K562 (cell line): Measurements from ENCODE around the gene SPON1. TPM values are rescaled to one million over a fixed set of nuclear protein-coding genes. Genes with fewer than 3 reads are reported as not detected.

Experiments
- ATAC-seq: fragments of 200-7000 bp; cut with Tn5 transposase; 3 replicates; pipeline ENCODE4 v1.9.1; 2020; ENCODE audit warnings: moderate library complexity
- BruUV-seq: library from RNA; stranded (reverse); fragments of 400-500 nt; replicated peaks from 2 replicates; lab custom pipeline; 2021; lab: Mats Ljungman, UMichigan
- CTCF ChIA-PET: fragments of 300-600 bp; formaldehyde crosslinking; extraction: SDS; loops from one replicate; lab custom pipeline; 2021; ENCODE audit warnings: low intra/inter-chr PET ratio; lab: Yijun Ruan, JAX
- POLR2A ChIA-PET: fragments of 300-600, 350-650 bp; sonication (Branson Sonifier 250); formaldehyde crosslinking; extraction: SDS; loops from one replicate; lab custom pipeline; 2021; ENCODE audit warnings: antibody characterized with exemption, inconsistent platforms; lab: Yijun Ruan, JAX
- DNase-seq, 4 experiments: peaks; one replicate each; pipeline versions ENCODE4 v3.0.0 to v3.0.0-alpha.2; 2011 to 2018; ENCODE audit warnings: low spot score in 3 of 4, mixed read lengths in 3 of 4; ENCODE audit errors: extremely low read depth in 1 of 4
- FAIRE-seq: peaks from 2 replicates; lab custom pipeline; 2011; peaks lifted over from hg19 to GRCh38; lab: Jason Lieb, UNC
- H2AFZ ChIP-seq: 2 replicates; pipeline ENCODE4 v1.6.0; 2011; ENCODE audit warnings: low read depth, low read length, control low read depth, inconsistent platforms
- H3K27ac ChIP-seq: fragments of 200-600 bp; 3 replicates; pipeline ENCODE4 v1.8.0; 2011; ENCODE audit warnings: low read depth, mild to moderate bottlenecking, control low read depth, inconsistent platforms, low read length, moderate library complexity, mixed read lengths; ENCODE audit errors: extremely low read depth
- H3K27me3 ChIP-seq, 2 experiments: fragments of 300-600 bp in 1 of 2; 2 replicates in 1 of 2; 3 replicates in 1 of 2; pipeline versions ENCODE4 v1.6.0 to v1.8.0; 2011; ENCODE audit warnings: inconsistent platforms in 2 of 2, low read length in 2 of 2, mild to moderate bottlenecking in 1 of 2, mixed read lengths in 1 of 2, moderate library complexity in 1 of 2; ENCODE audit not compliant: control insufficient read depth in 2 of 2, insufficient read depth in 2 of 2
- H3K36me3 ChIP-seq: fragments of 300-600 bp; 3 replicates; pipeline ENCODE4 v1.8.0; 2011; ENCODE audit warnings: mild to moderate bottlenecking, low read length, inconsistent platforms; ENCODE audit not compliant: control insufficient read depth, insufficient read depth
- H3K4me1 ChIP-seq, 2 experiments: fragments of 200-600 bp in 1 of 2; replicated peaks in 1 of 2; 2 replicates in 1 of 2; 3 replicates in 1 of 2; pipeline versions ENCODE4 v1.5.1 to v1.8.0; 2011; ENCODE audit warnings: inconsistent platforms in 2 of 2, low read length in 2 of 2, mild to moderate bottlenecking in 1 of 2, mixed read lengths in 1 of 2, moderate library complexity in 1 of 2; ENCODE audit not compliant: control insufficient read depth in 2 of 2, insufficient read depth in 2 of 2
- H3K4me2 ChIP-seq: 2 replicates; pipeline ENCODE4 v1.6.1; 2011; ENCODE audit warnings: low read length, control low read depth, inconsistent platforms, mixed read lengths; ENCODE audit not compliant: insufficient read depth
- H3K4me3 ChIP-seq: fragments of 200-600 bp; sonication (generic), shearing (Covaris generic); 2 replicates; pipeline ENCODE4 v1.5.1; 2016; ENCODE audit warnings: control low read depth, inconsistent platforms
- H3K79me2 ChIP-seq: fragments of 200-600 bp; 3 replicates; pipeline ENCODE4 v1.8.0; 2011; ENCODE audit warnings: low read length, inconsistent platforms; ENCODE audit not compliant: control insufficient read depth, insufficient read depth
- H3K9ac ChIP-seq, 2 experiments: 2 replicates each; pipeline versions ENCODE4 v1.6.0 to v1.6.1; 2011; ENCODE audit warnings: low read depth in 2 of 2, low read length in 2 of 2, control low read depth in 1 of 2, inconsistent platforms in 1 of 2, mild to moderate bottlenecking in 1 of 2, mixed read lengths in 1 of 2; ENCODE audit not compliant: insufficient read depth in 1 of 2
- H3K9me1 ChIP-seq: one replicate; pipeline ENCODE4 v1.6.0; 2011; ENCODE audit warnings: inconsistent platforms, mild to moderate bottlenecking, low read length, moderate library complexity; ENCODE audit not compliant: control insufficient read depth, insufficient read depth
- H3K9me3 ChIP-seq: replicated peaks from 2 replicates; pipeline ENCODE4 v1.5.1; 2011; ENCODE audit warnings: low read depth, low read length, inconsistent platforms; ENCODE audit not compliant: control insufficient read depth, insufficient read depth
- H4K20me1 ChIP-seq: replicated peaks from 2 replicates; pipeline ENCODE4 v1.6.1; 2011; ENCODE audit warnings: low read length, inconsistent platforms, mixed read lengths; ENCODE audit not compliant: control insufficient read depth, insufficient read depth
- BRD9 ChIP-seq: fragments of 450-650 bp; IDR thresholded peaks from 2 replicates; pipeline ENCODE4 v1.6.1; 2018; ENCODE audit warnings: low read depth; ENCODE audit not compliant: partially characterized antibody
- CBFB ChIP-seq: sonication (generic); formaldehyde crosslinking; IDR thresholded peaks from 2 replicates; pipeline ENCODE4 v1.4.0; 2020; ENCODE audit warnings: mild to moderate bottlenecking, missing genetic modification reagents
- HES1 ChIP-seq: fragments of 450-650 bp; IDR thresholded peaks from 2 replicates; pipeline ENCODE4 v1.6.1; 2016; ENCODE audit warnings: low read depth, mild to moderate bottlenecking, moderate library complexity
- NUFIP1 ChIP-seq: fragments of 450-650 bp; IDR thresholded peaks from 2 replicates; pipeline ENCODE4 v1.6.1; 2018; ENCODE audit not compliant: partially characterized antibody
- PCBP1 ChIP-seq: fragments of 200-400 bp; formaldehyde crosslinking; IDR thresholded peaks from 2 replicates; pipeline ENCODE4 v1.6.1; 2018; ENCODE audit warnings: mild to moderate bottlenecking, low read depth, low read length; ENCODE audit not compliant: poor library complexity, severe bottlenecking
- PHB2 ChIP-seq: fragments of 450-650 bp; IDR thresholded peaks from 2 replicates; pipeline ENCODE4 v1.6.1; 2017; ENCODE audit warnings: low read depth
- RBFOX2 ChIP-seq: fragments of 200-400 bp; formaldehyde crosslinking; IDR thresholded peaks from 2 replicates; pipeline ENCODE4 v1.6.1; 2017; ENCODE audit warnings: low read depth, mild to moderate bottlenecking, low read length, moderate library complexity
- RBM22 ChIP-seq: fragments of 200-400 bp; formaldehyde crosslinking; IDR thresholded peaks from 2 replicates; pipeline ENCODE4 v1.6.1; 2018; ENCODE audit warnings: low read length, low read depth; ENCODE audit not compliant: poor library complexity, severe bottlenecking
- ZNF3 ChIP-seq: fragments of 250-450 bp; sonication (Bioruptor Pico); IDR thresholded peaks from 2 replicates; pipeline ENCODE4 v1.5.0; 2021; ENCODE audit warnings: mild to moderate bottlenecking, moderate library complexity
- WGBS: fragments of 100-300 bp; shearing (Covaris generic); methylation state at CpG from one replicate; pipeline ENCODE4 v1.1.6; 2016; ENCODE audit warnings: low coverage, mixed read lengths; ENCODE audit not compliant: insufficient coverage; ENCODE audit errors: missing lambda C conversion rate; 5-methylcytosine and 5-hydroxymethylcytosine counted together
- in situ Hi-C: fragments of 300-500 bp; cut with MboI; formaldehyde crosslinking; loops from 4 replicates; pipeline ENCODE4 v1.15.0; 2018; ENCODE audit warnings: inconsistent platforms, mixed read lengths
- intact Hi-C: fragments of 100-400 bp; cut with micrococcal nuclease; formaldehyde crosslinking; loops from 2 replicates; pipeline ENCODE4 v1.14.2; 2022
- polyA plus RNA-seq, 8 experiments: library from polyadenylated mRNA; depleted of rRNA in 4 of 8; stranded (reverse) in 5 of 8; unstranded in 3 of 8; fragments of >200 nt; fragmentation: Nextera tagmentation in 2 of 8; fragmentation: Illumina TruSeq in 1 of 8; extraction: Ambion mirVana in 2 of 8; extraction: Trizol in 1 of 8; gene quantifications; 2 replicates each; pipeline versions ENCODE4 v1.2.1 to v1.2.3, GENCODE V29; 2011 to 2014; ENCODE audit warnings: inconsistent platforms in 1 of 8, missing spikeins in 1 of 8
- total RNA-seq, 7 experiments: library from RNA; depleted of rRNA in 6 of 7; stranded (reverse); fragments of >200 nt in 6 of 7; fragmentation: Illumina TruSeq in 2 of 7; extraction: Trizol in 2 of 7; gene quantifications; 2 replicates each; pipeline versions ENCODE4 v1.2.1 to v1.2.3, GENCODE V29; 2011 to 2021; ENCODE audit warnings: low replicate concordance in 1 of 7
- TF ChIP-seq, protein P1 (sequence below): sonication (generic); formaldehyde crosslinking; IDR thresholded peaks from 2 replicates; pipeline ENCODE4 v1.8.1; 2022; ENCODE audit warnings: missing genetic modification reagents
- TF ChIP-seq, protein P2 (sequence below): sonication (generic); formaldehyde crosslinking; IDR thresholded peaks from 2 replicates; pipeline ENCODE4 v1.8.0; 2022; ENCODE audit warnings: mild to moderate bottlenecking, missing genetic modification reagents
- TF ChIP-seq, protein P3 (sequence below): fragments of 250-450 bp; sonication (Bioruptor Pico); IDR thresholded peaks from 2 replicates; pipeline ENCODE4 v1.4.0; 2020; ENCODE audit warnings: mild to moderate bottlenecking, moderate library complexity

The SPON1 gene
- total and polyA plus RNA-seq, 9 of the 15 experiments (the other 6 are each of a cell fraction or from before 2014, with no cell fraction given) = 0.04 to 0.06 TPM; not detected in 7

DNA sequence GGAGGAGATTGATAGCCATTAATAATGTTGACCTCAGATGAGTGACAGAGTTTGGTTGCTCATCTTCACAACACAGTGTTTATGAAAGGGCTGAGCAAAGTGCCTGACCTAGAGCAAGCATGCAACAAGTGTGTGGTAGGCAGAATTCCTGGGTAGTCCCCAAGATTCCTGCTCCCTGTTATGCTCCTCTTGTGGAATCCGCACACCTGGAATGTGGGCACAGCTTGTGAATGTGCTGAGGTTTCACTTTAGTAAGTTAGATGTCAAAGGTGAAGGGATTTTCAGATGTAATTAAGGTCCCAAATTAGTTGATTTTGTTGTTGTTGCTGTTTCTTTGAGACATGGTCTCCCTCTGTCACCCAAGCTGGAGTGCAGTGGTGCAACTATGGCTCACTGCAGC lies 20.7 kb upstream of the SPON1 start:
- H3K79me2 ChIP-seq = no peaks in the 10 kb centered on the region
- no peaks in the 10 kb centered on the region for H3K9me3 ChIP-seq
- no peak overlapping the region for H3K4me2 ChIP-seq
- BruUV-seq = no TSS peak
- ChIA-PET POLR2A (no interaction called here), CTCF (no interaction called here)
- no peak for ATAC-seq
- no peak overlapping the region for H3K4me3 ChIP-seq
- no peak overlapping the region for H3K27ac ChIP-seq
- no peaks in the 10 kb centered on the region for H3K9me1 ChIP-seq
- in situ Hi-C loops = no loop called here
- no peak for TF ChIP-seq HES1
- TF ChIP-seq, protein P1, sequence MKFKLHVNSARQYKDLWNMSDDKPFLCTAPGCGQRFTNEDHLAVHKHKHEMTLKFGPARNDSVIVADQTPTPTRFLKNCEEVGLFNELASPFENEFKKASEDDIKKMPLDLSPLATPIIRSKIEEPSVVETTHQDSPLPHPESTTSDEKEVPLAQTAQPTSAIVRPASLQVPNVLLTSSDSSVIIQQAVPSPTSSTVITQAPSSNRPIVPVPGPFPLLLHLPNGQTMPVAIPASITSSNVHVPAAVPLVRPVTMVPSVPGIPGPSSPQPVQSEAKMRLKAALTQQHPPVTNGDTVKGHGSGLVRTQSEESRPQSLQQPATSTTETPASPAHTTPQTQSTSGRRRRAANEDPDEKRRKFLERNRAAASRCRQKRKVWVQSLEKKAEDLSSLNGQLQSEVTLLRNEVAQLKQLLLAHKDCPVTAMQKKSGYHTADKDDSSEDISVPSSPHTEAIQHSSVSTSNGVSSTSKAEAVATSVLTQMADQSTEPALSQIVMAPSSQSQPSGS = no peak
- no peak for TF ChIP-seq PHB2
- no peaks in the 10 kb centered on the region for H3K36me3 ChIP-seq
- intact Hi-C loops = no loop called here
- 7% methylated on average over 1 of the region's 1 CpG for WGBS
- peaks cover 0 to 2% of the 10 kb centered on the region in 2 experiments; a peak in 1 of 5 replicates for H3K4me1 ChIP-seq
- H4K20me1 ChIP-seq = no peaks in the 10 kb centered on the region; the same call in 1 of the 2 replicates
- H3K27me3 ChIP-seq = no peaks in the 10 kb centered on the region; a peak in 1 of 5 replicates
- H3K9ac ChIP-seq = no peak overlapping the region
- no peak for FAIRE-seq
- H2AFZ ChIP-seq = no peak overlapping the region
- DNase-seq = no peak

- Histone ChIP-seq H3K27ac (no peak overlapping the region), H4K20me1 (no peaks in the 10 kb centered on the region; the same call in 1 of the 2 replicates), H3K79me2 (no peaks in the 10 kb centered on the region), H2AFZ (no peak overlapping the region), H3K9ac (no peak overlapping the region), H3K4me3 (no peak overlapping the region), H3K36me3 (no peaks in the 10 kb centered on the region), H3K4me1 (peaks cover 0 to 2% of the 10 kb centered on the region in 2 experiments; a peak in 1 of 5 replicates), H3K27me3 (no peaks in the 10 kb centered on the region; a peak in 1 of 5 replicates), H3K4me2 (no peak overlapping the region), H3K9me1 (no peaks in the 10 kb centered on the region), H3K9me3 (no peaks in the 10 kb centered on the region)
- DNase-seq = no peak
- FAIRE-seq = no peak
- ChIA-PET CTCF (no interaction called here), POLR2A (no interaction called here)
- intact Hi-C loops = no loop called here
- BruUV-seq = no TSS peak
- ATAC-seq = no peak
- in situ Hi-C loops = no loop called here
- WGBS = 0% methylated on average over 1 of the region's 1 CpG
- no peak for TF ChIP-seq RBFOX2
- TF ChIP-seq CBFB (CRISPR knock-in tag) = no peak
- TF ChIP-seq, protein P2, sequence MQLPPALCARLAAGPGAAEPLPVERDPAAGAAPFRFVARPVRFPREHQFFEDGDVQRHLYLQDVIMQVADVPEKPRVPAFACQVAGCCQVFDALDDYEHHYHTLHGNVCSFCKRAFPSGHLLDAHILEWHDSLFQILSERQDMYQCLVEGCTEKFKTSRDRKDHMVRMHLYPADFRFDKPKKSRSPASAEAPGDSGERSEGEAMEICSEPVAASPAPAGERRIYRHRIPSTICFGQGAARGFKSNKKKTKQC (CRISPR knock-in tag) = no peak
- no peak for TF ChIP-seq PCBP1
- TF ChIP-seq, protein P3, sequence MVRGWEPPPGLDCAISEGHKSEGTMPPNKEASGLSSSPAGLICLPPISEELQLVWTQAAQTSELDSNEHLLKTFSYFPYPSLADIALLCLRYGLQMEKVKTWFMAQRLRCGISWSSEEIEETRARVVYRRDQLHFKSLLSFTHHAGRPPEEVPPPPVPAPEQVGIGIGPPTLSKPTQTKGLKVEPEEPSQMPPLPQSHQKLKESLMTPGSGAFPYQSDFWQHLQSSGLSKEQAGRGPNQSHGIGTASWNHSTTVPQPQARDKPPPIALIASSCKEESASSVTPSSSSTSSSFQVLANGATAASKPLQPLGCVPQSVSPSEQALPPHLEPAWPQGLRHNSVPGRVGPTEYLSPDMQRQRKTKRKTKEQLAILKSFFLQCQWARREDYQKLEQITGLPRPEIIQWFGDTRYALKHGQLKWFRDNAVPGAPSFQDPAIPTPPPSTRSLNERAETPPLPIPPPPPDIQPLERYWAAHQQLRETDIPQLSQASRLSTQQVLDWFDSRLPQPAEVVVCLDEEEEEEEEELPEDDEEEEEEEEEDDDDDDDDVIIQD (CRISPR knock-in tag) = no peak
- TF ChIP-seq BRD9 = no peak
- no peak for TF ChIP-seq NUFIP1
- TF ChIP-seq RBM22 = no peak
- no peak for TF ChIP-seq ZNF3
Observed at GRCh38 chr11:13942378-13942777, 20.1 kb upstream of the SPON1 start.
